ENCODE results near the gene FAM193A.

FAM193A gene

GRCh38 chr4:2723751-2724150, 187.3 kb downstream of the FAM193A start:
- TF ChIP-seq NFIC (IDR thresholded peaks at IDR 0.05) (no peak), TAF1 (IDR thresholded peaks at IDR 0.05; ENCODE audit: low read depth) (no peak), USF1 (IDR thresholded peaks at IDR 0.05) (no peak), MAX (IDR thresholded peaks at IDR 0.05) (no peak), EP300 (IDR thresholded peaks at IDR 0.05; ENCODE audit: borderline replicate concordance) (no peak), REST (IDR thresholded peaks at IDR 0.05; ENCODE audit: low read depth) (no peak), TEAD4 (IDR thresholded peaks at IDR 0.05) (no peak), TCF12 (IDR thresholded peaks at IDR 0.05; ENCODE audit: low read depth) (no peak), FOXM1 (IDR thresholded peaks at IDR 0.05; ENCODE audit: borderline replicate concordance, low read depth) (no peak), EGR1 (IDR thresholded peaks at IDR 0.05) (no peak)

GRCh38 chr4:2725380-2725779, 188.9 kb downstream of the FAM193A start:
- TF ChIP-seq FOXM1 (IDR thresholded peaks at IDR 0.05; ENCODE audit: borderline replicate concordance, low read depth): no peak
- no peak for TF ChIP-seq EP300 (IDR thresholded peaks at IDR 0.05; ENCODE audit: borderline replicate concordance)
- TF ChIP-seq TEAD4 (IDR thresholded peaks at IDR 0.05): no peak
- TF ChIP-seq RAD21 (IDR thresholded peaks at IDR 0.05; ENCODE audit: low read depth): no peak
- TF ChIP-seq REST (IDR thresholded peaks at IDR 0.05; ENCODE audit: low read depth): no peak
- no peak for TF ChIP-seq YY1 (IDR thresholded peaks at IDR 0.05; ENCODE audit: low read depth)
- no peak for TF ChIP-seq ZBTB7A (IDR thresholded peaks at IDR 0.05; ENCODE audit: low read depth)
- TF ChIP-seq TAF1 (IDR thresholded peaks at IDR 0.05; ENCODE audit: low read depth): no peak
- TF ChIP-seq USF1 (IDR thresholded peaks at IDR 0.05): no peak
- TF ChIP-seq CEBPB (IDR thresholded peaks at IDR 0.05): no peak
- TF ChIP-seq EGR1 (IDR thresholded peaks at IDR 0.05): no peak

- TF ChIP-seq EP300 (IDR thresholded peaks at IDR 0.05; ENCODE audit: borderline replicate concordance): no peak
- no peak for TF ChIP-seq TEAD4 (IDR thresholded peaks at IDR 0.05)
- no peak for TF ChIP-seq YY1 (IDR thresholded peaks at IDR 0.05; ENCODE audit: low read depth)
- no peak for TF ChIP-seq NFIC (IDR thresholded peaks at IDR 0.05)
- TF ChIP-seq USF1 (IDR thresholded peaks at IDR 0.05): no peak
Measured at GRCh38 chr4:2728221-2728620, 191.8 kb downstream of the FAM193A start.

- no peak for TF ChIP-seq REST (IDR thresholded peaks at IDR 0.05; ENCODE audit: low read depth)
- no peak for TF ChIP-seq FOXM1 (IDR thresholded peaks at IDR 0.05; ENCODE audit: borderline replicate concordance, low read depth)
- no peak for TF ChIP-seq TEAD4 (IDR thresholded peaks at IDR 0.05)
- TF ChIP-seq YY1 (IDR thresholded peaks at IDR 0.05; ENCODE audit: low read depth): no peak
- TF ChIP-seq TCF12 (IDR thresholded peaks at IDR 0.05; ENCODE audit: low read depth): no peak
- TF ChIP-seq MAX (IDR thresholded peaks at IDR 0.05): no peak
- TF ChIP-seq EGR1 (IDR thresholded peaks at IDR 0.05): no peak
- TF ChIP-seq CREB1 (IDR thresholded peaks at IDR 0.05; ENCODE audit: low read depth): no peak
- no peak for TF ChIP-seq CEBPB (IDR thresholded peaks at IDR 0.05)
Measured at GRCh38 chr4:2728806-2729532, 192.5 kb downstream of the FAM193A start.

All from Ishikawa (cell line).